Ishikawa (cell line): Measurements from ENCODE around the gene COL11A1.

Experiments
- CEBPB ChIP-seq: IDR thresholded peaks from 2 replicates; pipeline ENCODE4 v1.6.1; 2012
- CREB1 ChIP-seq: IDR thresholded peaks from 2 replicates; pipeline ENCODE4 v1.6.1; 2012; ENCODE audit warnings: low read depth
- EGR1 ChIP-seq: IDR thresholded peaks from 2 replicates; pipeline ENCODE4 v1.6.1; 2012
- EP300 ChIP-seq: IDR thresholded peaks from 2 replicates; pipeline ENCODE4 v1.6.1; 2012; ENCODE audit warnings: borderline replicate concordance
- FOXM1 ChIP-seq: IDR thresholded peaks from 2 replicates; pipeline ENCODE4 v1.6.1; 2012; ENCODE audit warnings: low read depth, borderline replicate concordance
- NFIC ChIP-seq: IDR thresholded peaks from 2 replicates; pipeline ENCODE4 v1.6.1; 2012
- RAD21 ChIP-seq: IDR thresholded peaks from 2 replicates; pipeline ENCODE4 v1.6.1; 2012; ENCODE audit warnings: low read depth
- TAF1 ChIP-seq: IDR thresholded peaks from 2 replicates; pipeline ENCODE4 v1.6.1; 2012; ENCODE audit warnings: low read depth, mild to moderate bottlenecking
- TCF12 ChIP-seq: IDR thresholded peaks from 2 replicates; pipeline ENCODE4 v1.6.1; 2012; ENCODE audit warnings: low read depth
- TEAD4 ChIP-seq: IDR thresholded peaks from 2 replicates; pipeline ENCODE4 v1.6.1; 2012
- YY1 ChIP-seq: IDR thresholded peaks from 2 replicates; pipeline ENCODE4 v1.6.1; 2012; ENCODE audit warnings: low read depth
- ZBTB7A ChIP-seq: IDR thresholded peaks from 2 replicates; pipeline ENCODE4 v1.6.1; 2012; ENCODE audit warnings: low read depth
- TF ChIP-seq, protein P1 (sequence below): IDR thresholded peaks from 2 replicates; pipeline ENCODE4 v1.6.1; 2012
- TF ChIP-seq, protein P2 (sequence below): IDR thresholded peaks from 2 replicates; pipeline ENCODE4 v1.6.1; 2012; ENCODE audit warnings: low read depth, mild to moderate bottlenecking
- TF ChIP-seq, protein P3 (sequence below): IDR thresholded peaks from 2 replicates; pipeline ENCODE4 v1.6.1; 2012

COL11A1 gene

DNA sequence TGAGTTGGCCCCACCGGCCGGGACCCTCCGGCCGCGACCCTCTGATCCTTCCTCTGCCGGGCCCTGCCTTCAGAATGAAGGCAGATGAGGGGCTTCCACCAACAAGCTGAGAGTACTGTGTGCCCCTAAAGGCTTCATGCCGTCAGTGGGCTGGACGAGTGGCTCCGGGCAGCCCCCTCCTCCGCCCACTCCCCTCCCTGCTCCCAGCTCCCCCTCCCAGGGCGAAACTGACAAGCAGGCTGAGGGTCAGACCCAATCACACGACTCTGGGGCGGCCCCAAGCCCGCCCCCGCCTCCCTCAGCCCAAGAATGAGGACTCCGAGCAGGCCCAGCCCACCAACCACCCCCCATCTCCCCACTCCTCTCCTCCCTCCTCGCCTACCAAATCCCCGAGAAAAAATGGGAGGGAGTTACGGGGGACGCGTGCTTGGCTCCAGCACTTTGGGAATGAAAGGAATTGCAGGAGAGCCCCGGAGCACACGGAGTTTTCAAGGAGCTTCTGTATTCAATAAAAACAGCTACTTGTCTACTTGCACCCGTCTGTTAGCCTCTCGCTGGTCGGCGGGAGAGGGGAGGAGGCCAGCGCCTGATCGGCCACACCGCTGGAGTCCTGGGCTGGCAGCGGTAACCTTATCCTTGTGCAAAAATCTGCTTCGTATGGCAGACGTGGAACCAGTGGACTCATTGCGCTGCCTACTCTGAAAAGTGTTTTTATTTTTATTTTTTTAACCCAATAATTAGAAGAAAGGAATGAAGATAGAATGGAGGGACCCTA is at the start of gene COL11A1:
COL11A1 (minus strand) TSS at position 147 of the 775 bp plus-strand sequence. CDS start 344 bp downstream, outside the sequence.
- TF ChIP-seq, protein P1, sequence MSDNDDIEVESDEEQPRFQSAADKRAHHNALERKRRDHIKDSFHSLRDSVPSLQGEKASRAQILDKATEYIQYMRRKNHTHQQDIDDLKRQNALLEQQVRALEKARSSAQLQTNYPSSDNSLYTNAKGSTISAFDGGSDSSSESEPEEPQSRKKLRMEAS = no peak
- TF ChIP-seq, protein P2, sequence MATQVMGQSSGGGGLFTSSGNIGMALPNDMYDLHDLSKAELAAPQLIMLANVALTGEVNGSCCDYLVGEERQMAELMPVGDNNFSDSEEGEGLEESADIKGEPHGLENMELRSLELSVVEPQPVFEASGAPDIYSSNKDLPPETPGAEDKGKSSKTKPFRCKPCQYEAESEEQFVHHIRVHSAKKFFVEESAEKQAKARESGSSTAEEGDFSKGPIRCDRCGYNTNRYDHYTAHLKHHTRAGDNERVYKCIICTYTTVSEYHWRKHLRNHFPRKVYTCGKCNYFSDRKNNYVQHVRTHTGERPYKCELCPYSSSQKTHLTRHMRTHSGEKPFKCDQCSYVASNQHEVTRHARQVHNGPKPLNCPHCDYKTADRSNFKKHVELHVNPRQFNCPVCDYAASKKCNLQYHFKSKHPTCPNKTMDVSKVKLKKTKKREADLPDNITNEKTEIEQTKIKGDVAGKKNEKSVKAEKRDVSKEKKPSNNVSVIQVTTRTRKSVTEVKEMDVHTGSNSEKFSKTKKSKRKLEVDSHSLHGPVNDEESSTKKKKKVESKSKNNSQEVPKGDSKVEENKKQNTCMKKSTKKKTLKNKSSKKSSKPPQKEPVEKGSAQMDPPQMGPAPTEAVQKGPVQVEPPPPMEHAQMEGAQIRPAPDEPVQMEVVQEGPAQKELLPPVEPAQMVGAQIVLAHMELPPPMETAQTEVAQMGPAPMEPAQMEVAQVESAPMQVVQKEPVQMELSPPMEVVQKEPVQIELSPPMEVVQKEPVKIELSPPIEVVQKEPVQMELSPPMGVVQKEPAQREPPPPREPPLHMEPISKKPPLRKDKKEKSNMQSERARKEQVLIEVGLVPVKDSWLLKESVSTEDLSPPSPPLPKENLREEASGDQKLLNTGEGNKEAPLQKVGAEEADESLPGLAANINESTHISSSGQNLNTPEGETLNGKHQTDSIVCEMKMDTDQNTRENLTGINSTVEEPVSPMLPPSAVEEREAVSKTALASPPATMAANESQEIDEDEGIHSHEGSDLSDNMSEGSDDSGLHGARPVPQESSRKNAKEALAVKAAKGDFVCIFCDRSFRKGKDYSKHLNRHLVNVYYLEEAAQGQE = no peak
- no peak for TF ChIP-seq NFIC
- no peak for TF ChIP-seq EGR1
- no peak for TF ChIP-seq EP300
- TF ChIP-seq FOXM1 = no peak
- TF ChIP-seq RAD21 = no peak
- TF ChIP-seq TAF1 = no peak
- no peak for TF ChIP-seq CEBPB
- TF ChIP-seq, protein P3, sequence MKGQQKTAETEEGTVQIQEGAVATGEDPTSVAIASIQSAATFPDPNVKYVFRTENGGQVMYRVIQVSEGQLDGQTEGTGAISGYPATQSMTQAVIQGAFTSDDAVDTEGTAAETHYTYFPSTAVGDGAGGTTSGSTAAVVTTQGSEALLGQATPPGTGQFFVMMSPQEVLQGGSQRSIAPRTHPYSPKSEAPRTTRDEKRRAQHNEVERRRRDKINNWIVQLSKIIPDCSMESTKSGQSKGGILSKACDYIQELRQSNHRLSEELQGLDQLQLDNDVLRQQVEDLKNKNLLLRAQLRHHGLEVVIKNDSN = no peak
- no peak for TF ChIP-seq TCF12
- TF ChIP-seq YY1 = no peak
- TF ChIP-seq ZBTB7A = no peak

DNA sequence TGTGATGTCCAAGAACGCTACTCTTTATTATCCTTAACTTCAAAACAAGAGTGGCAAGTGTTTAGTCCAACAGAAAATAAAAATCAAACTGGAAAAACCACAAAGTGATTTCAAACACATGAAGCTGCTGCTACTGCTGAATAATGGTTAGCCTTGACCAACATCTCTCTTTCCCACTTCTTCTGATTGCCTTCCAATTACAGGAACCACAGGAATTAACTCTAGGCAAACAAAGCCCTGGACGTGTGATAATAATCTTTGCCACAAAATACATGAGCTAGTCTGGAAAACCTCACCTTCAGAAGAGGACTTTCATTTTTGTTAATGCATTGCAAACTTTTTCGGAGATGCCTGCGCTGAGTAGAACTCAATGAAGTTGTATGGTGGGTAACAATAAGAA is 48.6 kb upstream of the COL11A1 start:
- no peak for TF ChIP-seq RAD21
- no peak for TF ChIP-seq CREB1
- TF ChIP-seq, protein P2 = no peak
- no peak for TF ChIP-seq TEAD4
- TF ChIP-seq EGR1 = no peak
- no peak for TF ChIP-seq FOXM1

DNA sequence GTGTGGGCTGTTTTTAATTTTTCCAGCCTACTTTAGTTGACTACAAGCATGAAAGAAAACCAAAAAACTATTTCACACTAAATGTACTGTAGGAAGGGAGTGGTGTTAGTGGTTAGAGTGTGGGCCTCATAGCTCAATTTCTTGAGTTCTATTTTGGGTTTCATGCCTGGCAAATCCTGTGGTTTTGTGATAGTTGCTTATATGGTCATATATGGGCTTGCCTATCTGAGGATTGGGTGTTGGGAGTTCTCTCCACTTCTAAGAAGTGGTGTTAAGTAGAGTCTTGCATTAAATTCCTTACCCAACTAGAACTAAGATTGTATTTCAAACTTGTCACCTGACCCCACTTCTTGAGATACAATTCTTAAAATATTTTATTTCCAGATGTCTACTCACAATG is 37.8 kb upstream of the COL11A1 start:
- no peak for TF ChIP-seq EGR1
- TF ChIP-seq, protein P1 = no peak
- TF ChIP-seq EP300 = no peak
- TF ChIP-seq, protein P3 = no peak
- no peak for TF ChIP-seq CEBPB
- TF ChIP-seq TCF12 = no peak
- TF ChIP-seq TAF1 = no peak
- TF ChIP-seq RAD21 = no peak
- TF ChIP-seq CREB1 = no peak
- TF ChIP-seq ZBTB7A = no peak
- TF ChIP-seq, protein P2 = no peak
- no peak for TF ChIP-seq FOXM1
- no peak for TF ChIP-seq TEAD4
- no peak for TF ChIP-seq NFIC

DNA sequence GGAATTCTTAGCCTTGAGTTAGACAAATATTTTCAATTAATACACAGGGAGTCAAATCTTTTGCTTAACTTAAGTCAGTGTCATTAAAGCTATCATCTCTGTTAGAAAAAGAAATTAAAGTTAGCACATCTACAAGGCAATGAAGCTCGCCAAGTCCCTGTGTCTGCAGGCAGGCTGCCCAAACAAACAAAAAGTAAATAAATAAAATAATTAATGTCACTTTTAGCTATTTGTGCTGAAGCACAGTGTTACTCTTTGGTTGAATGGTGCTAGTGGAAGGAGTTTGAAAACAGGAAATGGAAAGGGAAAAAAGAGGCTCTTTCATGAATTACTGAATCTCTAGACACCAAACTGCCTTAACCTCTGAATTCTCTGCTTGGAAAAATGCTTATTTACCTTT is 37.1 kb upstream of the COL11A1 start:
- TF ChIP-seq, protein P1 = no peak
- TF ChIP-seq TAF1 (no peak), FOXM1 (no peak)
- TF ChIP-seq, protein P2 = no peak
